GM19193 (cell line): ENCODE data around the gene ITPK1.

Experiments used
- POLR2A ChIP-seq: IDR thresholded peaks from 4 replicates; pipeline ENCODE4 v1.6.1; 2011; ENCODE audit not compliant: insufficient read depth, insufficient read length; ENCODE audit errors: extremely low read depth

ITPK1 gene

GRCh38 chr14:93035917-93036651 is 79.6 kb downstream of the ITPK1 start:
- TF ChIP-seq POLR2A = no peak

DNA sequence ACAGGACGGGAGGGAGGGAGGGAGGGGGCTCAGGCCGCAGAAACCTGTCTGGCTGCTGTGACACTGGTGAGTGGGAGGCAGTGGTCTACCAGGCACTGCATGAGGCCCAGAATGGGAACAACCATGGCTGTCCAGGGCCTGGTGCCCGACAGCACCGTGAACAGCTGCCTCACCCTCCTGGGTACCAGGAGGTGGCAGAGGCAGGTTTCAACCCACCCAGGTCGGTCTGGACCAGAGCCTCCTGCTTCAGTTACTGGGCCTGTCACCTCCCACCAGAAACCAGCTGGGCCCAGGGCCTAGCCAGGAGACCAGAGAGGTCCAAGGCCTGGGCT is 80.2 kb downstream of the ITPK1 start:
- TF ChIP-seq POLR2A = no peak

- no peak for TF ChIP-seq POLR2A
Observed at GRCh38 chr14:93034671-93034994, 81.1 kb downstream of the ITPK1 start.

DNA sequence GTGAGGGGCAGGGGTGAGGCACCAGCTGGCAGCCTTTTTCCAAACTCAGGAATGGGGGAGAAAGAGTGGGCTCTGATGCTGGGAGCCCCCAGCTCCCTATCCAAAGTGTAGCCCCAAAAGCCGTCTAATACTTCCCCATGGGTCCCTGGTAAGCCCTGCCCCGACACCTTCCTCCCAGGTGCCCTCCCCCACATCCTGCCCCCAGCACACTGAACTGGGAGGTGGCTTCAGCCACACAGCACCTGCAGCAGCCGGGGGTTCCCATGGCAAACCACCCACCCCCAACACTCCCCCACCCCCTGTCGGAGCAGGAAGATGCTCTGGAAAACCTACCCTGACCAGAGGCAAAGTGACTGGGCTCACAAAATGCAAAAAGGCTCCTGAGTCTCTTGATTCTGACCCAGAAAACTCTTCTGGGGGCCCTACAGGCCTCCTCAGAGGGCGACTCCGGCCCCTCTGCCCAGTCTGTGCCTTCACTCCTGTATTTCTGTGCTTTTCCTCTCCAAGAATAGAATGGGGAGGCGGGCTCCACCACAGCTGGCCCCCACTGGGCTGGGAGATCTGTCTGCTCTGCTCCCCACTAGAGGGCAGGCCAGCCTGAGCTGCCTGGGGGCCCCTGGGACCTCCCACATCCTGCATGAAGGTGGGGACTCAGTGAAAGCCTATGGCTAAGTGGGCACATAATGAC is 81.6 kb downstream of the ITPK1 start:
- TF ChIP-seq POLR2A = no peak

DNA sequence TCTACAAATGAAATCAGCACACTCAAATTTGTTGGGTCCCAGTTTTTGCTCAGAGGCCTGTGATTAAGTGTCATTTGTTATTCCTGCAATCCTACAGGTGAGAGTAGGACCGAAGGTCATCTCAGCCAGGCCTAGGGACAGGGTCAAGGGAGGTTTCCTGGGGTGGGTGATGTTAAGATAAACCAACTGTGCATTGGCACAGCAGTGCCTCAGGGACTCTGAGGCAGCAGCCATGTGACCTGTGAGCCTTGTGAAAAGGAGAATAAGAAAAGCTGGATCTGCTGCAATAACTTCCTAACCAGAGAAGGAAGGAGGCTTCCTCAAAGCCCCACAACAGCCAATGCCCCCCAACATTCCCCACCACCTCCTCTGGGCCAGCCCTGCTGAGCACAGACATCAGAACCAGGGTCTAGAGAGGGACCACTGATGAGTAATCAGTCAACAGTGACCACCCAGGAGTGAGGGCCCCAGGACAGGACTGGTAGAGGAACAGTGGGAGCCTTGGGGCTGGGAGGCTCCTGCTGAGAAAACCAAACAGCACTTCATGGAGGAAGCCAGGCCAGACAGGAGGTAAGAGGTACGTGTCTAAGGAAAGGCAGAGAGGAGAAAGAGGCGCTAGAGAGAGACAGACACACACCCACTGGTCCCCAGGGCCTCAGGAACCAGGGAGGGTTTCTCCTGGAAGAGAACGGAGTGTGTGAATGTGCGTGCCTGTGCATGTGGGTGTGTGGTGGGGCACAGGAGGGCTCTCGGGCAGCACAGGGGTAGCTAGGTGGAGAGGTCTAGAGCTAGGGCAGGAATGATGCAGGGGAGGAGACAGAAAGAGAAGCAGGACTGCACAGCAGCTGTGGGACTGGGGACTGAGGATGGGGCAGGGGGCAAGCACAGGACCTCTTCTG is 82.4 kb downstream of the ITPK1 start:
- no peak for TF ChIP-seq POLR2A

DNA sequence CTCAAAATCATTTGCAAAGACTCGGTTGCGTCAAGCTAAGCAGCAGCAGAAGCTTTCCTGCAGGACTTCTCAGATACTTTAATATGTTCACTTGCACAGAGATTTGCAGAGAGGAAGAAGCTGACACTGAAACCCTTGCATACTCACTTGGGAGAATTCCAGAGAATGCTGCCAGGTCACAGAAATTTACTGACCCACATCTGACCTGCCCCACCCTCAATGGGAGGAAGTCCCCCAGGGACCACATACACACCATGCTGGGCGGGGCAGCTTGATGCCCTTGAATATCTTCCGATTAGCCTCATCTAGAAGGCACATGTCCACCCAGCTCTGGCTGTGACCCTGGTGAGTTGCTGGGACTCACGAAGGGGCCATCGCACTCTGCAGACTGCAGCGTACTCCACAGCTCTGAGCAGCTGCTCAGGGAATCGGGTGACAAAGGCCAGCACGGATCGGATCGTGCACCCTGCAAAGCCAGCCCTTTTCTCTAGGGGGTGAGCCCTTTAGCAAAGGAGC is 83.2 kb downstream of the ITPK1 start:
- no peak for TF ChIP-seq POLR2A

DNA sequence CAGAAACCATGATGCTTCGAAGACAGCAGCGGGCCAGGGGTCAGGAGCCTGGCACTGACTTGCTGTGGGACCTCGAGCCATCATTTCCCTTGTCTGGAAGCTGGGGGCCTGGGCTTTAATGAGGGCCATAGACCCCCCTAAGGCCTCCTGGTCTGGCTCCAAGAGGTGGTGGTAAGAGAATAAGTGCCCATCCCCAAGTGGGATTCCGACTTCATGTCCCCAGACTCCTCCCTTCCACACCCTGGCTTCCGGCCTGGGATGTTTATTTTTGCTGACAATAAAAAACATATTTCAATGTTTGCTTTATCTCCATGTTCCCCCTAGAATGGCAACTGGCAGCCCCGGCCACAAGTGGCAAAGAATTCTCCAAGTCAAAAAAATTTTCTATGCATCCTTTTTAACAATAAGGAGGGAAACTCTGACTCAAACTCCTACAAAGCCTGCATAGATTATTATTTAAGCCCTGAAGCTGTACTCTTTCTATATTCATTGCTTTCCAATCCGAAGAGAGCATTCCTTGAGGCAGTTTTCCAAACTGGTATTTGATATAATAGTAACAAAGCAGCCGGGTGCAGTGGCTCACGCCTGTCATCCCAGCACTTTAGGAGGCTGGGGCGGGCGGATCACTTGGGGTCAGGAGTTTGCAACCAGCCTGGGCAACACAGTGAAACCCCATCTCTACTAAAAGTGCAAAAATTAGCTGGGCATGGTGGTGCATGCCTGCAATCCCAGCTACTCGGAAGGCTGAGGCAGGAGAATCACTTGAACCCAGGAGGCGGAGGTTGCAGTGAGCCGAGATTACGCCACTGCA is 84.0 kb downstream of the ITPK1 start:
- no peak for TF ChIP-seq POLR2A

DNA sequence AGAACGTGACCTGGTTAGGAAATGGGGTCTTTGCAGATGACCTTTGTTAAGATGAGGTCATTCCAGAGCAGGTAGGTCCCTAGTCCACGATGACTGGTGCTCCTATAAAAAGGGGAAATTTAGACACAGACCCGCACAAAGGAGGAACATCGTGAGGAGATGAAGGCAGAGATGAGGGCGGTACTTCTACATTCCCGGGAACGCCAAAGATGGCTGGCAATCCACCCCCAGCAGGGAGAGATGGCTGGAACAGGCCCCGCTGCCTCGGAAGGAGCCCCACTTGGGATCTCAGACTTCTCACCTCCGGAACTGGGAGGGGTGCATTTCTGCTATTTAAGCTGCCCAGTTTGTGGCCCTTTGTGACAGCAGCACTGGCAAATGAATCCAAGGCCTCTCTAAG is 85.0 kb downstream of the ITPK1 start:
- TF ChIP-seq POLR2A = no peak

- no peak for TF ChIP-seq POLR2A
Observed at GRCh38 chr14:93029911-93030508, 85.7 kb downstream of the ITPK1 start.

GRCh38 chr14:93029417-93029816 is 86.3 kb downstream of the ITPK1 start:
- no peak for TF ChIP-seq POLR2A

DNA sequence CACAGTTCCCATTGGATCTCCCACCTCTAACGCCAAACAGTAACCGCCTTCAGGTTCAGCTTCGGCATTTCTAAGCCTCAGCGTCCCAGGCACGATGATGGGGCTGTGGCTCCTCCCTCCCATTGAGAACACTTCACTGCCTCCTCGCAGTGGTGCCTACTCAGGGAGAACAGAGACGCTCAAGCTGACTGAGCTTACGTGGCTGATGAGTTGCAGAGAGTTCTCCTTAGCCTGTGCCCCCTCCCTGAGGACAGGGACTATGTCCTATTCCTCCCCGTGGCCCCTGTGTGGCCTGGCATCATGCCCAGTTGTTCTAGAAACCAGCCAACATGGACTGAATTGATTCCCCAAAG is 87.0 kb downstream of the ITPK1 start:
- TF ChIP-seq POLR2A = no peak

DNA sequence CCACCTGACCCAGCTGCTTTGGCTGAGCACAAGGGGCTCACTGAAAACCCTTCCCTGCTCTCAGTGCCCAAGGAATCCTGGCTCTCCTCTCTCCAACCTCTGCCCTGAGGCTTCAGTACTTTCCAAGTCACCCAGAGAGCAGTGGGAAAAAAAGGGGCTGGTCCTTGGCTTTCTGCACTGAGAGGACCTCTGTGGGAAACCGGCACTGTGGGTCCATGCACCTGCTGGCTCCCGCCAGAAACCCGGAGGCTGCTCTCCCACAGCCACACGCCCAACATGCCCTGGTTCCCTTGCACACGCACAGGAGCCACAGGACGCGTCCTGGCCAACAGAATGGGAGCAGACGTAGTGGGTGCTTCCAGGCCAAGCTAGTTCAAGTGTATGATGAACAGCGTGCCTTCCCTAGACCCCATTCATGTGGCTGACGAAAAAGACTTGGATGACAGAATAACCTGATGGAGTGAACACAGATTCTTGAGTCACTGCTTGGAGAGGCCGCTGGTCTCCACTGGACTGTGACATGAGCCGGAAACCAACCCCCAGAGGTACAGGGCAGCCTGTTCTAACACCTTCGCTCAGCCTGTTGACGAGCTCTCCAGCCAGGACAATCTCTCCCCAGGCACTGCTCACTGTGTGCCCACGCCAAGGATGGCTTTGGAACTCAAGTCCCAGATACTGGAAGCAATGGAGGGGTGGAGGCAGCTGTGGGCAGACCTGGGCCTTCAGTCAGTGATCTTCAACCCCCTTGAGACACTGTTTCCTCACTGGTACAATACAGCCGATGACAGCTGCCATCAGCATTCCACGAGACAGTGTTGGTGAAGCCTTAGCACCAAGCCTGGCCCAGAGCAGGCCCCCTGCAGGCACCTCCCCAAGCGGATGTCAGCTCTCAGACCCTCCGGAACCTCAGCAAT is 87.7 kb downstream of the ITPK1 start:
- TF ChIP-seq POLR2A = no peak

DNA sequence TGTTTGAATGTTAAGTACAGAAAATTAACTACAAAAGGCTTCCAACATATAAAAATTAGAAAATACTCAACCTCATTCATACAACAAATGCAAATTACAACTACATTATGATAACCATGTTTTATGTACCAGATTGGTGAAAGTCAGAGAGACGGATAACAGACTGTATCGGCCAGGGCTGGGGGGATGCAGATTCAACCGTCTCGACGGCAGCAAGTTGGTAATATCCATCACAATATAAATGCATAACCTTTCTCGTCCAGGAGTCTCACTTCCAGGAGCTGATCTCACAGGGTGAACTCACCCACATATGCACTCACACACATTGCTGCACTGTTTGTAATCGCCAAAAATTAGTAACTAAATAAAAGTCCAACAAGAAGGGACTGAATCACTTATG is 89.4 kb downstream of the ITPK1 start:
- no peak for TF ChIP-seq POLR2A
